HG03565 (cell line): ENCODE results near the gene SLC43A2.
"Not testable (repeated sequence)": the region's sequence is repeated elsewhere in the genome, so short reads cannot be mapped to it uniquely, and the experiment has no call there.

ENCODE experiments used
- ATAC-seq: cut with Tn5 transposase; IDR thresholded peaks from one replicate; pipeline ENCODE4 v1.9.1; 2021; ENCODE audit warnings: mild to moderate bottlenecking, moderate library complexity; ENCODE audit not compliant: unreplicated experiment

The SLC43A2 gene

GRCh38 chr17:1546292-1546922 is 82.2 kb downstream of the SLC43A2 start:
- ATAC-seq: no peak

GRCh38 chr17:1545618-1546017 is 83.0 kb downstream of the SLC43A2 start:
- no peak for ATAC-seq

- no peak for ATAC-seq
Observed at GRCh38 chr17:1542316-1542715, 86.3 kb downstream of the SLC43A2 start.

- ATAC-seq: no peak
Observed at GRCh38 chr17:1541367-1541904, 87.2 kb downstream of the SLC43A2 start.

- no peak for ATAC-seq
Observed at GRCh38 chr17:1539811-1540210, 88.8 kb downstream of the SLC43A2 start.

- ATAC-seq: no peak
Observed at GRCh38 chr17:1535737-1536136, 92.9 kb downstream of the SLC43A2 start.

- ATAC-seq: no peak
Observed at GRCh38 chr17:1533661-1534325, 94.8 kb downstream of the SLC43A2 start.

- no peak for ATAC-seq
Observed at GRCh38 chr17:1532836-1533602, 95.6 kb downstream of the SLC43A2 start.

GRCh38 chr17:1529863-1530262 is 98.8 kb downstream of the SLC43A2 start:
- no peak for ATAC-seq

GRCh38 chr17:1526876-1527275 is 101.8 kb downstream of the SLC43A2 start:
- ATAC-seq: not testable (repeated sequence)

- ATAC-seq: no peak
Observed at GRCh38 chr17:1522626-1523025, 106.0 kb downstream of the SLC43A2 start.

GRCh38 chr17:1521086-1521640 is 107.5 kb downstream of the SLC43A2 start:
- no peak for ATAC-seq

GRCh38 chr17:1519678-1520077 is 109.0 kb downstream of the SLC43A2 start:
- ATAC-seq: no peak
